ENCODE data around the gene PPP1R12B.

PPP1R12B gene

GRCh38 chr1:202329891-202330290 is 18.6 kb upstream of the PPP1R12B start:
- Histone ChIP-seq H3K27ac (no peak overlapping the region), H3K27me3 (ENCODE audit: insufficient read depth, low read depth, severe bottlenecking) (no peaks in the 10 kb centered on the region), H3K4me3 (ENCODE audit: low read depth, low read length) (no peak overlapping the region), H3K9me3 (ENCODE audit: severe bottlenecking) (no peaks in the 10 kb centered on the region), H3K36me3 (peaks cover 64% of the 10 kb centered on the region)
- TF ChIP-seq CTCF (IDR thresholded peaks at IDR 0.05; ENCODE audit: low read depth, low read length), result peak; percentile 82
- DNase-seq, result peak; percentile 17

GRCh38 chr1:202333861-202334260 is 14.6 kb upstream of the PPP1R12B start:
- H3K4me3 ChIP-seq (ENCODE audit: low read depth, low read length), result no peak overlapping the region
- no peaks in the 10 kb centered on the region for H3K9me3 ChIP-seq (ENCODE audit: severe bottlenecking)
- no peak for DNase-seq
- peaks cover 96% of the 10 kb centered on the region for H3K36me3 ChIP-seq
- no peak for TF ChIP-seq CTCF (IDR thresholded peaks at IDR 0.05; ENCODE audit: low read depth, low read length)
- no peak overlapping the region for H3K27ac ChIP-seq
- H3K27me3 ChIP-seq (ENCODE audit: insufficient read depth, low read depth, severe bottlenecking), result no peaks in the 10 kb centered on the region

GRCh38 chr1:202343652-202344349 is 4.7 kb upstream of the PPP1R12B start:
- Histone ChIP-seq H3K36me3 (peaks cover 22% of the 10 kb centered on the region), H3K9me3 (ENCODE audit: severe bottlenecking) (no peaks in the 10 kb centered on the region), H3K27me3 (ENCODE audit: insufficient read depth, low read depth, severe bottlenecking) (no peaks in the 10 kb centered on the region), H3K27ac (peak overlapping the region; percentile 53), H3K4me3 (ENCODE audit: low read depth, low read length) (no peak overlapping the region)
- DNase-seq, result no peak
- peak; percentile 69 for TF ChIP-seq CTCF (IDR thresholded peaks at IDR 0.05; ENCODE audit: low read depth, low read length)

GRCh38 chr1:202348005-202348508 is 442 bp upstream of the PPP1R12B start:
- DNase-seq, result no peak
- H3K27me3 ChIP-seq (ENCODE audit: insufficient read depth, low read depth, severe bottlenecking), result no peaks in the 10 kb centered on the region
- H3K9me3 ChIP-seq (ENCODE audit: severe bottlenecking), result no peaks in the 10 kb centered on the region
- H3K4me3 ChIP-seq (ENCODE audit: low read depth, low read length), result no peak overlapping the region
- peaks cover 9% of the 10 kb centered on the region; the same call in 1 of the 2 replicates for H3K36me3 ChIP-seq
- no peak for TF ChIP-seq CTCF (IDR thresholded peaks at IDR 0.05; ENCODE audit: low read depth, low read length)
- peak overlapping the region; percentile 13 for H3K27ac ChIP-seq

GRCh38 chr1:202349206-202349928 is 868 bp downstream of the PPP1R12B start:
- Histone ChIP-seq H3K27ac (peak overlapping the region; percentile 83), H3K9me3 (ENCODE audit: severe bottlenecking) (no peaks in the 10 kb centered on the region), H3K36me3 (peaks cover 9% of the 10 kb centered on the region; the same call in 1 of the 2 replicates), H3K4me3 (ENCODE audit: low read depth, low read length) (peak overlapping the region; percentile 64), H3K27me3 (ENCODE audit: insufficient read depth, low read depth, severe bottlenecking) (no peaks in the 10 kb centered on the region)
- TF ChIP-seq CTCF (IDR thresholded peaks at IDR 0.05; ENCODE audit: low read depth, low read length), result 0 out of 2 replicates have a peak, but pooled peaks have one; percentile 13
- DNase-seq, result no peak
